ENCODE measurements around the gene SSC5D. TPM values are rescaled to one million over a fixed set of nuclear protein-coding genes. Genes with fewer than 3 reads are reported as not detected.

Gene SSC5D
- total and polyA plus RNA-seq, 10 of the 15 experiments (the other 5 are each of a cell fraction or from before 2014, with no cell fraction given) = 0.03 to 0.13 (median 0.05) TPM; not detected in 4

- TF ChIP-seq, protein P1, sequence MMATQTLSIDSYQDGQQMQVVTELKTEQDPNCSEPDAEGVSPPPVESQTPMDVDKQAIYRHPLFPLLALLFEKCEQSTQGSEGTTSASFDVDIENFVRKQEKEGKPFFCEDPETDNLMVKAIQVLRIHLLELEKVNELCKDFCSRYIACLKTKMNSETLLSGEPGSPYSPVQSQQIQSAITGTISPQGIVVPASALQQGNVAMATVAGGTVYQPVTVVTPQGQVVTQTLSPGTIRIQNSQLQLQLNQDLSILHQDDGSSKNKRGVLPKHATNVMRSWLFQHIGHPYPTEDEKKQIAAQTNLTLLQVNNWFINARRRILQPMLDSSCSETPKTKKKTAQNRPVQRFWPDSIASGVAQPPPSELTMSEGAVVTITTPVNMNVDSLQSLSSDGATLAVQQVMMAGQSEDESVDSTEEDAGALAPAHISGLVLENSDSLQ (IDR thresholded peaks at IDR 0.05) = no peak; the same call in 1 of the 2 replicates
- TF ChIP-seq NR2F1 (conservative IDR thresholded peaks at IDR 0.05) = no peak
- no peak for TF ChIP-seq MEF2B (IDR thresholded peaks at IDR 0.05; ENCODE audit: partially characterized antibody, poor library complexity, severe bottlenecking)
- no peak for TF ChIP-seq FOXK2 (IDR thresholded peaks at IDR 0.05)
- no peak for TF ChIP-seq ETV6 (conservative IDR thresholded peaks at IDR 0.05 in 1 of 2, IDR thresholded peaks at IDR 0.05 in 1 of 2; ENCODE audit: borderline replicate concordance in 1 of 2, low read depth in 1 of 2)
- TF ChIP-seq RAD21 (IDR thresholded peaks at IDR 0.05; ENCODE audit: insufficient read depth, low read depth, low read length) = peak; percentile 90
- peak; percentile 35 for TF ChIP-seq YY1 (IDR thresholded peaks at IDR 0.05; ENCODE audit: low read depth, low read length)
- 0 out of 2 replicates have a peak, but pooled peaks have one; percentile 28 for TF ChIP-seq BACH1 (IDR thresholded peaks at IDR 0.05; ENCODE audit: borderline replicate concordance)
- no peak for TF ChIP-seq MTA2 (IDR thresholded peaks at IDR 0.05; ENCODE audit: low read depth)
- TF ChIP-seq BCL3 (IDR thresholded peaks at IDR 0.05; ENCODE audit: borderline replicate concordance, insufficient read depth, low read depth, low read length, poor library complexity, severe bottlenecking) = no peak
- no peak for TF ChIP-seq HDGF (IDR thresholded peaks at IDR 0.05)
- TF ChIP-seq KDM1A (IDR thresholded peaks at IDR 0.05; ENCODE audit: borderline replicate concordance) = no peak
- no peak for TF ChIP-seq STAT1 (conservative IDR thresholded peaks at IDR 0.05)
- TF ChIP-seq SREBF1 (IDR thresholded peaks at IDR 0.05; ENCODE audit: low read length) = no peak
- 0 out of 2 replicates have a peak, but pooled peaks have one; percentile 39 for TF ChIP-seq DPF2 (IDR thresholded peaks at IDR 0.05)
Observed at GRCh38 chr19:55503502-55504251, 15.4 kb downstream of the SSC5D start (continued).

Data from GM12878 (cell line).